ENCODE results near the gene CNBD2.

GRCh38 chr20:36063916-36064657 is 95.7 kb downstream of the CNBD2 start:
- no peak for TF ChIP-seq NFIC (IDR thresholded peaks at IDR 0.05)
- no peak for TF ChIP-seq YY1 (IDR thresholded peaks at IDR 0.05; ENCODE audit: low read depth)
- TF ChIP-seq, protein P1, sequence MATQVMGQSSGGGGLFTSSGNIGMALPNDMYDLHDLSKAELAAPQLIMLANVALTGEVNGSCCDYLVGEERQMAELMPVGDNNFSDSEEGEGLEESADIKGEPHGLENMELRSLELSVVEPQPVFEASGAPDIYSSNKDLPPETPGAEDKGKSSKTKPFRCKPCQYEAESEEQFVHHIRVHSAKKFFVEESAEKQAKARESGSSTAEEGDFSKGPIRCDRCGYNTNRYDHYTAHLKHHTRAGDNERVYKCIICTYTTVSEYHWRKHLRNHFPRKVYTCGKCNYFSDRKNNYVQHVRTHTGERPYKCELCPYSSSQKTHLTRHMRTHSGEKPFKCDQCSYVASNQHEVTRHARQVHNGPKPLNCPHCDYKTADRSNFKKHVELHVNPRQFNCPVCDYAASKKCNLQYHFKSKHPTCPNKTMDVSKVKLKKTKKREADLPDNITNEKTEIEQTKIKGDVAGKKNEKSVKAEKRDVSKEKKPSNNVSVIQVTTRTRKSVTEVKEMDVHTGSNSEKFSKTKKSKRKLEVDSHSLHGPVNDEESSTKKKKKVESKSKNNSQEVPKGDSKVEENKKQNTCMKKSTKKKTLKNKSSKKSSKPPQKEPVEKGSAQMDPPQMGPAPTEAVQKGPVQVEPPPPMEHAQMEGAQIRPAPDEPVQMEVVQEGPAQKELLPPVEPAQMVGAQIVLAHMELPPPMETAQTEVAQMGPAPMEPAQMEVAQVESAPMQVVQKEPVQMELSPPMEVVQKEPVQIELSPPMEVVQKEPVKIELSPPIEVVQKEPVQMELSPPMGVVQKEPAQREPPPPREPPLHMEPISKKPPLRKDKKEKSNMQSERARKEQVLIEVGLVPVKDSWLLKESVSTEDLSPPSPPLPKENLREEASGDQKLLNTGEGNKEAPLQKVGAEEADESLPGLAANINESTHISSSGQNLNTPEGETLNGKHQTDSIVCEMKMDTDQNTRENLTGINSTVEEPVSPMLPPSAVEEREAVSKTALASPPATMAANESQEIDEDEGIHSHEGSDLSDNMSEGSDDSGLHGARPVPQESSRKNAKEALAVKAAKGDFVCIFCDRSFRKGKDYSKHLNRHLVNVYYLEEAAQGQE (IDR thresholded peaks at IDR 0.05; ENCODE audit: low read depth) = no peak
- TF ChIP-seq CREB1 (IDR thresholded peaks at IDR 0.05; ENCODE audit: low read depth) = no peak
- no peak for TF ChIP-seq FOXM1 (IDR thresholded peaks at IDR 0.05; ENCODE audit: borderline replicate concordance, low read depth)
- TF ChIP-seq TAF1 (IDR thresholded peaks at IDR 0.05; ENCODE audit: low read depth) = no peak
- no peak; the same call in 1 of the 2 replicates for TF ChIP-seq MAX (IDR thresholded peaks at IDR 0.05)
- TF ChIP-seq TCF12 (IDR thresholded peaks at IDR 0.05; ENCODE audit: low read depth) = no peak
- no peak for TF ChIP-seq EGR1 (IDR thresholded peaks at IDR 0.05)
- no peak for TF ChIP-seq CEBPB (IDR thresholded peaks at IDR 0.05)
- TF ChIP-seq, protein P2, sequence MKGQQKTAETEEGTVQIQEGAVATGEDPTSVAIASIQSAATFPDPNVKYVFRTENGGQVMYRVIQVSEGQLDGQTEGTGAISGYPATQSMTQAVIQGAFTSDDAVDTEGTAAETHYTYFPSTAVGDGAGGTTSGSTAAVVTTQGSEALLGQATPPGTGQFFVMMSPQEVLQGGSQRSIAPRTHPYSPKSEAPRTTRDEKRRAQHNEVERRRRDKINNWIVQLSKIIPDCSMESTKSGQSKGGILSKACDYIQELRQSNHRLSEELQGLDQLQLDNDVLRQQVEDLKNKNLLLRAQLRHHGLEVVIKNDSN (IDR thresholded peaks at IDR 0.05) = no peak
- no peak for TF ChIP-seq RAD21 (IDR thresholded peaks at IDR 0.05; ENCODE audit: low read depth)

Data from Ishikawa (cell line).